CD4-positive, CD25-positive, alpha-beta regulatory T cell (primary cell): Measurements from ENCODE around the gene PPP1CC. TPM values are rescaled to one million over a fixed set of nuclear protein-coding genes. Genes with fewer than 3 reads are reported as not detected.

ENCODE experiments used
- ATAC-seq, 2 donors: fragments of 150-1000 bp; cut with Tn5 transposase; one replicate each; pipeline ENCODE4 v1.10.0; 2021; ENCODE audit warnings: low read depth in 2 of 2, moderate number of reproducible peaks in 2 of 2, moderate library complexity in 1 of 2
- DNase-seq, 3 donors: peaks; one replicate each; pipeline versions ENCODE4 v3.0.0 to v3.0.0-alpha.2; 2012 to 2022; ENCODE audit warnings: mixed read lengths in 1 of 3
- H3K27ac ChIP-seq: one replicate; pipeline ENCODE4 v1.7.0; 2013; ENCODE audit warnings: mild to moderate bottlenecking, low read length; ENCODE audit not compliant: insufficient read depth, poor library complexity, severe bottlenecking
- H3K27me3 ChIP-seq: one replicate; pipeline ENCODE4 v1.7.0; 2013; ENCODE audit warnings: low read length; ENCODE audit not compliant: control insufficient read depth, insufficient read depth
- H3K36me3 ChIP-seq: one replicate; pipeline ENCODE4 v1.7.0; 2013; ENCODE audit warnings: mild to moderate bottlenecking, low read length, moderate library complexity; ENCODE audit not compliant: control insufficient read depth, insufficient read depth
- H3K4me1 ChIP-seq: 2 replicates; pipeline ENCODE4 v1.7.0; 2013; ENCODE audit warnings: mild to moderate bottlenecking, low read length; ENCODE audit not compliant: insufficient read depth, control insufficient read depth, poor library complexity, severe bottlenecking
- H3K4me3 ChIP-seq: one replicate; pipeline ENCODE4 v1.7.0; 2013; ENCODE audit warnings: low read depth, mild to moderate bottlenecking, low read length, moderate library complexity
- H3K9me3 ChIP-seq, 2 experiments: 1 replicate in 1 of 2; 2 replicates in 1 of 2; pipeline ENCODE4 v1.7.0; 2013; ENCODE audit warnings: low read length in 2 of 2, mild to moderate bottlenecking in 1 of 2, moderate library complexity in 1 of 2; ENCODE audit not compliant: control insufficient read depth in 2 of 2
- H3K27ac Mint-ChIP-seq, 3 donors: one replicate each; pipeline ENCODE4 v1.8.0; 2020 to 2022; ENCODE audit warnings: mild to moderate bottlenecking in 3 of 3, mixed read lengths in 3 of 3, moderate library complexity in 2 of 3
- H3K27me3 Mint-ChIP-seq: one replicate; pipeline ENCODE4 v1.8.0; 2022; ENCODE audit warnings: mild to moderate bottlenecking, mixed read lengths
- H3K36me3 Mint-ChIP-seq: one replicate; pipeline ENCODE4 v1.8.0; 2020; ENCODE audit warnings: mixed read lengths
- H3K4me1 Mint-ChIP-seq, 4 donors: one replicate each; pipeline ENCODE4 v1.8.0; 2020 to 2022; ENCODE audit warnings: mixed read lengths in 4 of 4, mild to moderate bottlenecking in 1 of 4
- H3K4me3 Mint-ChIP-seq, 4 donors: one replicate each; pipeline ENCODE4 v1.8.0; 2020 to 2022; ENCODE audit warnings: mild to moderate bottlenecking in 4 of 4, mixed read lengths in 4 of 4, moderate library complexity in 3 of 4
- H3K9me3 Mint-ChIP-seq, 7 donors: one replicate each; pipeline ENCODE4 v1.8.0; 2020 to 2022; ENCODE audit warnings: mixed read lengths in 7 of 7, mild to moderate bottlenecking in 3 of 7, moderate library complexity in 2 of 7
- polyA plus RNA-seq, 4 donors: library from polyadenylated mRNA; unstranded; fragments of 300-500 nt; fragmentation: Illumina TruSeq; gene quantifications; one replicate each; pipeline ENCODE4 v1.2.3, GENCODE V29; 2021
- total RNA-seq: library from RNA; stranded (reverse); gene quantifications from one replicate; pipeline ENCODE4 v1.2.3, GENCODE V29; 2022

PPP1CC gene
- 166 TPM for total RNA-seq
- polyA plus RNA-seq, result 100 to 1,000 TPM; 166 to 177 (median 175) TPM

DNA sequence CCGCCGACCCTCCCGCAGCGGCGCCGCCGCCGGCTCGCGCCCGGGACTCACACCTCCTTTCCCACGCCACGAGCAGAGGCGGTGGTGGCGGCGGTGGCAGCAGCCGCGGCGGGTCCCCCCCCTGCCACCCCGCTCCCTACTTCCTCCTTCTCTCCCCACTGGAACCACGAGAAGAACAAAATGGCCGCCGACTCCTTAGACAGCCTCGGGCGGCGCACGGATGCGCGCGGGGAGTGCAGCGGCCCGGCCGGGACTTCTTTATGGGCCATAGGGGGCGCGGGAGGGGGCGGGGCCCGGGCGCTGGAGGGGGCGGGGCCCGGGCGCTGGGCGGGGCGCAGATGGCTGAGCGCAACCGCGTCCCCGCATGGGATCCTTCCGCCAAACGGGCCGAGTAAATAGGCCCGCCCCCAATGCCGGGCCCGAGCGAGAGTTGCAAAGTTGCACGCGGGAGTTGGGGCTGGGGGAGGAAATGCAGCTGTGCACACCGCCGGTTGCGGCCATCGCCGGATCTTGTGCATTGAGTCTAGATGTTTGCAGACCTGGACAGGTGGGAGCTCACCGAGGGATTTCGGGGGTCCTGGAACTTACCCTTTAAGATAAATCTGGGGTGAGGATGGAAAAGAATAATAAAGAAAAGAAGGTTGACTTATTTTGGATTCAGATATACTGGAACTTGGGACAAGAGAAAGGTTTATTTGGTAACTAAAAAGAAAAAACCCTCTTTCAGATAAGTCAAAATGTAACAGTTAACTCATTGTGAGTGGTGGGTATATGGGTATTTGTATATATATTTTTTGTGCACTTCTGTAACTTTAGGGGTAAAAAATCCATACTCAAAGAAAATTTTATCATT, at the start of gene PPP1CC:
Gene PPP1CC, minus strand, starts transcription at position 174 of the 853 bp plus-strand sequence. CDS start 184 bp downstream, outside the sequence.
- peaks cover 15 to 43% (median 35%) of the 10 kb centered on the region in 4 donors for H3K4me1 Mint-ChIP-seq
- peak within 1 kb of the TSS; percentile 99 for H3K4me3 ChIP-seq
- peak within 1 kb of the TSS; percentile 98 to 99 (median 99) for H3K27ac Mint-ChIP-seq

DNA sequence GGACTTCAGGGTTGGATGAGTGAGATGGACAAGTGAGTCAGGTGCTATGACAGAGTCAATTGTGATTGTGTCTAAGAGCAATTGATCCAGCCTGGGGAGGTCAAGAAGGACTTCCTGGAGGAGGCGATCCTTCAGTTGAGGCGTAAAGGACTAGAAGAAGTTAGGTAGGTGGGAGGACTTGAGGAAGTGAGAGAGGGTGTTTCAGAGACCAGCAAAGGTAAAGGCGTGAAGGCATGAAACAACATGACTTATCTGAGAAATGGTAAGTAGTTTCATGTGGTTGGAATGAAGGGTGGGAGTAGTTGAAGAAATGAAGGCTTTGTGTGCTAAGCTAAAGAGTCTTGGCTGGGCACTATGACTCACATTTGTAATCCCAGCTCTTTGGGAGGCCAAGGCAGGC, 48.9 kb upstream of the PPP1CC start:
- Mint-ChIP-seq H3K27ac (peak overlapping the region in 1 of 3 donors; percentile 11), H3K36me3 (no peaks in the 10 kb centered on the region), H3K4me3 (no peak overlapping the region), H3K4me1 (no peaks in the 10 kb centered on the region), H3K9me3 (peaks cover 0 to 2% (median 0%) of the 10 kb centered on the region in 7 donors), H3K27me3 (peaks cover 6% of the 10 kb centered on the region)
- DNase-seq (no peak), ATAC-seq (no peak)
- no peak overlapping the region for H3K4me3 ChIP-seq
- no peak overlapping the region for H3K27ac ChIP-seq
- H3K36me3 ChIP-seq, result no peaks in the 10 kb centered on the region
- no peaks in the 10 kb centered on the region for H3K27me3 ChIP-seq
- no peaks in the 10 kb centered on the region for H3K4me1 ChIP-seq
- no peaks in the 10 kb centered on the region for H3K9me3 ChIP-seq

More for the DNA sequence above, at the start of gene PPP1CC:
- H3K4me1 ChIP-seq, result peaks cover 40% of the 10 kb centered on the region
- no peaks in the 10 kb centered on the region for H3K9me3 ChIP-seq
- peak; percentile 90 to 92 for ATAC-seq
- H3K4me3 Mint-ChIP-seq, result peak within 1 kb of the TSS; percentile 94 to 100 (median 98)
- peaks cover 3% of the 10 kb centered on the region for H3K36me3 Mint-ChIP-seq
- peak; percentile 90 to 94 (median 91) for DNase-seq
- peaks cover 0 to 2% (median 0%) of the 10 kb centered on the region in 7 donors for H3K9me3 Mint-ChIP-seq
- no peaks in the 10 kb centered on the region for H3K27me3 ChIP-seq
- peaks cover 5% of the 10 kb centered on the region for H3K27me3 Mint-ChIP-seq
- no peaks in the 10 kb centered on the region for H3K36me3 ChIP-seq
- H3K27ac ChIP-seq, result peak within 1 kb of the TSS; percentile 85

DNA sequence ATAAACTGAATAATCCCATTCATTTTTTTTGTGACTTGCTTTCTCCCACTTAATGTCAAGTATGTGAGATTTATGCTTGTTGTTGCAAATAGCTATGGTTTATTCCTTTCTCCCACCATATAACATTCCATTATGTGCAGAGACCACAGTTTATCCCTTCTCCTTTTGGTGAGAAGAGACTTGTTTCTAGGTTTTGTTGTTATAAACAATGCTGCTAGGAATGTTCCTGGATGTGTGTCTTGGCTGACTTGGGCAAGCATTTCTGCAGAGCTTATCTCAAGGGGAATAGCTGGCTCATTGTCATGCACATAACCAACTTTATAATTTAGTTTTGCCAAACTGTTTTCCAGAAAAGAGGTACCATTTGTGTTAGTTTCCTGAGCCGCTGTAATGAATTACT, 47.6 kb upstream of the PPP1CC start:
- H3K9me3 ChIP-seq, result no peaks in the 10 kb centered on the region
- Mint-ChIP-seq H3K4me3 (no peak overlapping the region), H3K27ac (no peak overlapping the region)

DNA sequence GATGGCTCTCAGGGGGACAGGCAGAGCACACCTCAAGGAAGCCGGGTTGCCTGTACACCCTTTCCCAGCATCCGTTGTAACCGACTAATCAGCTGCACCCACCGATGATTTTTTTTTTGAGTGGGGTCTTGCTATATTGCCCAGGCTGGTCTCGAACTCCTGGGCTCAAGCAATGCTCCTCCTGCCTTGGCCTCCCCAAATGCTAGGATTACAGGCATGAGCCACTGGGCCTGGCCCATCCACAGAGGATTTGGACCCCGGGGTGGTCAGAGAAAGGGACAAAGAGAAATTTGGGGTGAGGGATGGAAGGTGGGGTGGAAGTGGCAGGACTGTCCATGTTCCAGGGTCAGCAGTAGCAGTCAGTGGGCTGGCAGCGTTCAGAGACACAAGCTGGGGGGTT, 43.3 kb upstream of the PPP1CC start:
- Mint-ChIP-seq H3K9me3 (no peaks in the 10 kb centered on the region), H3K27me3 (peaks cover 5% of the 10 kb centered on the region), H3K27ac (no peak overlapping the region), H3K4me3 (no peak overlapping the region), H3K36me3 (no peaks in the 10 kb centered on the region), H3K4me1 (peaks cover 0 to 5% (median 0%) of the 10 kb centered on the region in 4 donors)
- H3K27ac ChIP-seq, result no peak overlapping the region
- H3K4me1 ChIP-seq, result no peaks in the 10 kb centered on the region
- DNase-seq, result no peak
- no peaks in the 10 kb centered on the region for H3K9me3 ChIP-seq
- no peaks in the 10 kb centered on the region for H3K36me3 ChIP-seq
- no peak for ATAC-seq
- H3K27me3 ChIP-seq, result no peaks in the 10 kb centered on the region
- H3K4me3 ChIP-seq, result no peak overlapping the region

More for the DNA sequence above, 47.6 kb upstream of the PPP1CC start:
- no peak for DNase-seq
- no peak for ATAC-seq
- Histone ChIP-seq H3K4me3 (no peak overlapping the region), H3K36me3 (no peaks in the 10 kb centered on the region), H3K4me1 (no peaks in the 10 kb centered on the region), H3K27ac (no peak overlapping the region), H3K27me3 (no peaks in the 10 kb centered on the region)
- Mint-ChIP-seq H3K36me3 (no peaks in the 10 kb centered on the region), H3K27me3 (peaks cover 6% of the 10 kb centered on the region), H3K9me3 (peaks cover 0 to 2% (median 0%) of the 10 kb centered on the region in 7 donors), H3K4me1 (no peaks in the 10 kb centered on the region)

DNA sequence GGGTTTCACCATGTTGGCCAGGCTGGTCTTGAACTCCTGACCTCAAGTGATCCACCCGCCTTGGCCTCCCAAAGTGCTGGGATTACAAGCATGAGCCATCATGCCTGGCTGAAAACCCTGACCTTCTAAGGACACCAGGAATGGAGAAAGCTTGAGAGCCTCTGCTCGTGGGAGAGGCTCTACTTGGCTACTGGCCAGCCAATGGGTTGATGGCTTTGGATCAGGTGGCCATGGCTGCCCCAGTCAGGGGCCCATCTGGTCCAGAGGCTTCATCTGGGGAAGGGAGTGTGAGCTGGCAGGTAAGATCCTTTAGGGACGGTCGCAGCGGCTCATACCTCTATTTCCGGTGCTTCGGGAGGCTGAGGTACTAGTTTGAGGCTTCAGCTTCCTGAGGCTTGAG, 42.5 kb upstream of the PPP1CC start:
- Mint-ChIP-seq H3K9me3 (no peaks in the 10 kb centered on the region), H3K4me1 (peaks cover 5 to 10% (median 6%) of the 10 kb centered on the region in 4 donors), H3K4me3 (no peak overlapping the region), H3K27me3 (peaks cover 5% of the 10 kb centered on the region), H3K36me3 (no peaks in the 10 kb centered on the region), H3K27ac (no peak overlapping the region)
- no peak overlapping the region for H3K4me3 ChIP-seq
- H3K27me3 ChIP-seq, result no peaks in the 10 kb centered on the region
- H3K9me3 ChIP-seq, result no peaks in the 10 kb centered on the region
- ATAC-seq (no peak), DNase-seq (no peak)
- H3K36me3 ChIP-seq, result no peaks in the 10 kb centered on the region
- no peak overlapping the region for H3K27ac ChIP-seq
- peaks cover 4% of the 10 kb centered on the region for H3K4me1 ChIP-seq

DNA sequence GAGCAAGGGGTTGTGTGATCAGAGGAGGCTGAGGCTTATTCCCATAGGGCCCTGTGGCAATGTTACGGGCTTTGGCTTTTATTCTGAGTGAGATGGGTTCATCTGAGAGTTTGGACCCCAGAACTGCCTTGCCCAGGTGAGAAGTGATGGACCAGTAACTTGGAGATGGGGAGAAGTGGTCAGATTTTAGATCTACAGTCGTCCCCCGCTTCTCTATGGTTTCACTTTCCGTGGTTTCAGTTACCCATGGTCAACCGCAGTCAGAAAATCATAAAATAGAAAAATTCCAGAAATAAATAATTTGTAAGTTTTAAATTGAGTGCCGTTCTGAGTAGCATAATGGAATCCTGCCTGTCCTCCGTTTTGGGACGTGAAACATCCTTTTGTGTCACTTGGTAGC, 40.2 kb upstream of the PPP1CC start:
- ATAC-seq, result no peak
- Histone ChIP-seq H3K27me3 (no peaks in the 10 kb centered on the region), H3K4me1 (peaks cover 11% of the 10 kb centered on the region), H3K9me3 (no peaks in the 10 kb centered on the region), H3K4me3 (no peak overlapping the region), H3K27ac (no peak overlapping the region), H3K36me3 (no peaks in the 10 kb centered on the region)
- peaks cover 5% of the 10 kb centered on the region for H3K27me3 Mint-ChIP-seq
- no peak overlapping the region for H3K27ac Mint-ChIP-seq
- peaks cover 16 to 25% (median 16%) of the 10 kb centered on the region in 4 donors for H3K4me1 Mint-ChIP-seq
- no peak for DNase-seq
- no peaks in the 10 kb centered on the region for H3K9me3 Mint-ChIP-seq
- H3K36me3 Mint-ChIP-seq, result no peaks in the 10 kb centered on the region
- no peak overlapping the region for H3K4me3 Mint-ChIP-seq

DNA sequence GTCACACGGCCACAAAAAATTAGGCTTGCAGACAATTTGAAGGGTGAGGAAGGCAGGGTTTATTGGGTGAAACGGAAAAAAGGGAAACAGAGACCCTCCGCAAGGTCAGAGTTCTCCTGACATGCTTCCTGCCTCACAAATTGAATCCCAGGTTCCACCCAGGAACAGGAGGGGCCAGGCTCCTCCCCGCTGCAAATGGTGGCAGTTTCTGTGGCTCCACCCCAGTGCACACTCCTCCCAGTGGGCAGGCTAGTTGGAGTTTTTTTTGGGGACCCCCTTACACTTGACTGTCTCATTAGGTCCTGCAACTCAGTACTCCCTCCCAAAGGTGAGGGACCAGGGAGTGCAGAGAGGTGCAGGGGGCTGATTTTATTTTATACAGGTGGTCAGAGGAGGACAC, 39.4 kb upstream of the PPP1CC start:
- DNase-seq (no peak), ATAC-seq (no peak)
- H3K4me3 Mint-ChIP-seq, result no peak overlapping the region
- Histone ChIP-seq H3K4me3 (no peak overlapping the region), H3K9me3 (no peaks in the 10 kb centered on the region), H3K27ac (no peak overlapping the region), H3K4me1 (peaks cover 11% of the 10 kb centered on the region), H3K27me3 (no peaks in the 10 kb centered on the region), H3K36me3 (no peaks in the 10 kb centered on the region)
- no peaks in the 10 kb centered on the region for H3K36me3 Mint-ChIP-seq
- H3K4me1 Mint-ChIP-seq, result peaks cover 16 to 25% (median 17%) of the 10 kb centered on the region in 4 donors
- H3K27ac Mint-ChIP-seq, result no peak overlapping the region
- H3K27me3 Mint-ChIP-seq, result peaks cover 5% of the 10 kb centered on the region
- no peaks in the 10 kb centered on the region for H3K9me3 Mint-ChIP-seq
